Left renal cortex interstitium (tissue), 4 donors: ENCODE measurements around the gene TRPC5OS. TPM values are rescaled to one million over a fixed set of nuclear protein-coding genes. Genes with fewer than 3 reads are reported as not detected.

Experiments
- DNase-seq, 4 donors: peaks; one replicate each; pipeline ENCODE4 v3.0.0-alpha.2; 2013; ENCODE audit warnings: low read depth in 4 of 4, low spot score in 2 of 4, missing footprints in 1 of 4
- polyA plus RNA-seq, 4 donors: library from polyadenylated mRNA; unstranded; fragments of 120-200 nt; gene quantifications; one replicate each; pipeline ENCODE4 v1.2.1, GENCODE V29; 2013; ENCODE audit not compliant: insufficient read length in 4 of 4

Gene TRPC5OS
- polyA plus RNA-seq = under 1 TPM in 3 of 4 donors, not detected in 1; 0.09 to 0.17 (median 0.10) TPM

DNA sequence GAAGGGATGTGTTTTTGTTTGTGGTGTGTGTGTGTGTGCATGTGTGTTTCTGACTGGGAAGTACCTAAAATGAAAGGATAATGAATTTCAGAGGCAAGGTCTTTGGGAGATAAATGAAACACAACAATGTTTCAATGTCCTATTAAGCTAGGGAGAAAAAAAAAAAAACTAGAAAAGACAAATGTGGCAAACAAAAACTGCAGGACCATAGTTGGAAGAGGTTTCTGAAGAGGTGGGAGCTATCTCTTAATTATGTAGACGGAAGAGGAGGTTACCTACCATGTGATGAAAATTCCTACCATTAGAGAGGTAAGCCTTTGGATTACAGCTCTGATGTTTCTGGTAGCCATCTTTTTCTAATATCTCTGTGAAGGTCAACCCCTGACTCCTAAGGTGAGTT lies at the start of gene TRPC5OS:
TRPC5OS (plus strand) TSS at position 301 of the 400 bp plus-strand sequence. CDS start 25,669 bp downstream, outside the sequence.
- no peak for DNase-seq

DNA sequence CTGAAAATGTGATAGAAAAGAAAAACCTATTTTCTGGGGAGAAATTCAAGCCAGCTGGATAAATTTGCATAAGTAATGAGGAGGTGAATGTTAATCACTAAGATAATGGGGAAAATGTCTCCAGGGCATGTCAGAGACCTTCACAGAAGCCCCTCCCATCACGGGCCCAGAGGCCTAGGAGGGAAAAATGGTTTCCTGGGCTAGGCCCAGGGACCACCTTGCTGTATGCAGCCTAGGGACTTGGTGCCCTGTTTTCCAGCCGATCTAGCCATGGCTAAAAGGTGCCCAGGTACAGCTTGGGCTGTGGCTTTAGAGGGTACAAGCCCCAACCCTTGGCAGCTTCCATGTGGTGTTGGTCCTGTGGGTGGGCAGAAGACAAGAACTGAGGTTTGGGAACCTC lies 46.6 kb upstream of the TRPC5OS start:
- DNase-seq = no peak

DNA sequence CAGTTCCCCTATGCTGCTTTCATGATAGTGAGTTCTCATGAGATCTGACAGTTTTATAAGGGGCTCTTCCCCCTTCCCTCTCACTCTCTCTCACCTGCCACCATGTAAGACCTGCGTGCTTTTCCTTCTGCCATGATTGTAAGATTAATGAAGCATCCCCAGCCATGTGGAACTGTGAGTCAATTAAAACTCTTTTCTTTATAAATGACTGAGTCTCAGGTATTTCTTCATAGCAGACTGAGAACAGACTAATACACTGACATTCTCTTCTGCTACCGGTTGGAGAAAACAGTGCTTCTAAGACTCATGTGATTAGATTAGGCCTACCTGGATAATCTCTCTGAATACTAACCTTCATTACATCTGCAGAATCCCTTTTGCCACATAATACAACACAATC lies 45.4 kb upstream of the TRPC5OS start:
- DNase-seq = peak in 1 of 4 donors; percentile 6

DNA sequence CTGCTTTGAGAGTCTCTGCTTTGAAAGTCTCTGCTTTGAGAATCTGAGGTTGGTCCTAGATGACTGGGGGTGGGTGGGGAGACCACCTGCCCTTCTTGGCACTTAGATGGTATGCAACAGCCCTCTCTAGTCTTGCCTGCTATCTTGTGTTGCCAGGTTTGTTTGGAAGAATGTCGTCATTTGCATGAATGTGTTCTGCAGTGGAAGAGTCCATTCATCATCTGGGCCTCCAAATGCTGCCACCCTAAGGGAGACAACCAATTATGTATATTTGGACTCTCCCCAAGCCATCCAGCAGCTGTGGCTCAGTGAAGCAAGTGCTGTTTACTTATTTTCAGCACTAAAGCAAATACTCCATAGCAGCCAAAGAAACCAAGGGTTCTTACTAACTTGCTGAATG lies 44.6 kb upstream of the TRPC5OS start:
- no peak for DNase-seq

DNA sequence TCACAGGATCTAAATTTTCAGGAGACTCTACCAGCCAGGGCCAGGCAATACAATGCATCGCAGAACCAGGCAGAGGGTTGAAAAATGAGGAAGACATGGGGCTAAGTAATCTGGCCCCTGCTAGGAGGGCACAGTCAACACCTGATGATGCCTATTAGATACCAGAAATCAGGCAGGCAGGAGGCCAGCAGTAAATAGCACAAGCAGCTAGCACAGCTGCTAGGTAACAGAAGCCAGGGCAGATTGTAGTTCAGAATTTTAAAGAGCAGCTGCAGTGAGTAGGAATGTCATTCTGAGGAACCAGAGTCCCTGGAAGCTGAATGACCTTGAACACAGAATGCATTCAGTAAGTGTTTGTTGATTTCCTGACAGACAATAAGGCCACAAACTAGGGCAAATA lies 38.8 kb upstream of the TRPC5OS start:
- DNase-seq = no peak

DNA sequence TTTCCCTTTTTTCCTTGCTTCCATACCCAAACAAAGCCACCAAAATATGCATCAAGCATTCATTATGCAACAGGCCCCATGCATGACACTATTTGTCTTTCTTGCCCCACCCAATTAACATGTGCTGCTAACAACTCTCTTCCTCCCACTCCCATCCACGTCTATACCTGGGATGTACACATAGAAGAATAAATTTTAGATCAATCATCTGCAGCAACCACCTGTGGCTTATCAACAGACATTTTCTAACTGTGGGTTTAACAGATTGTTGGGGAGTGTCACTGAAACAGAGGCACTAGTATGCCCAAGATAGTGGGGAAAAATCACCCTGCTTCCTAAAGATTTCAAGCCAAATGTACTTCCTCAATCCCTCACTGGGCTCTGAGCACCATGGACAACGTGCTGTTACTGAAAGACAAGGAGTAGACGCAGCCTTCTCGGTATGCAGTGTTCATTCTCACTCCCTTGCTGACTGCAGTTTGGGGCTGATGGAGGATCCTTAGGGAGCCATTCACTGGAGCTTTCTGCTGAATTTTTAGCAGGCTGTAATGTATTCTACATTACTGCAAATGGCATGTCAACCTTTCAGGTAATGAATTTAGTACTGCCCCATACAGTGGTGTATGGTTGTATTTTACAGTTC lies 28.4 kb upstream of the TRPC5OS start:
- no peak for DNase-seq

DNA sequence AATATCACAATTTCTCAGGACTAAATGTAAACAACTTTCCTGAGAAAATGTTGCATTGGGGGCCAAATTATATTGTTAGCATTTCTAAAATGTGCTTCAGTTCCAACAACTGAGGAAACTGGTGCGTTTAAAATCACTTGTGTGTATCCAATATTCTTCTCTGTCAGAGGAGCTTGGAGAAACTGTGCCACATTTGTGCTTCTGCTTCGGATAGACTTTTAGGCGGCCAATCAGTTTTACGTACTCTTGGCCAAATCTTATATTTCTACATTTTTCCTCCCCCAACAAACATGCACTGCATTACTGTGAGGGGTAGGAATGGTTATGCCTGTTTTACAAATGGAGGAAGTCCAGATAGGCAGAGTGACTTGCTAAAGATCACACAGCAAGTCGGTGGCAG lies 27.4 kb upstream of the TRPC5OS start:
- DNase-seq = no peak

DNA sequence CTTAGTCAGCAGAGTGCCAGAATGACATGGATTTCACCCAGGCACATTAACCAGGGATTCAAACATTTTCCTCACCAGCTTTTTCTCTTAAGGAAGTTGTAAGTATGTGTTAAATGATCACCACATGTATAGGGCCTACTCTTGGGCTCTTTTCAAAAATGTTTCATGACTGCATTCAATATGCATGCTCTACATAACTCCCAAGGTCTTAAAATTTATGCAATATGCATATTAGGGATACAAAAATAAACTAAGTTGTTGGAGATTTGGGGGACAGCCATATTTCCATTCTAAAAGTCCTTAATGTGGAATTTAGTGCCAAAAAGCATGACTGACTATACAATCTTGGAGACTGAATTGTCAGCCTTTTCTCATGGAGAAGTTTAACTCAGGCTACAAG lies 25.0 kb upstream of the TRPC5OS start:
- no peak for DNase-seq

DNA sequence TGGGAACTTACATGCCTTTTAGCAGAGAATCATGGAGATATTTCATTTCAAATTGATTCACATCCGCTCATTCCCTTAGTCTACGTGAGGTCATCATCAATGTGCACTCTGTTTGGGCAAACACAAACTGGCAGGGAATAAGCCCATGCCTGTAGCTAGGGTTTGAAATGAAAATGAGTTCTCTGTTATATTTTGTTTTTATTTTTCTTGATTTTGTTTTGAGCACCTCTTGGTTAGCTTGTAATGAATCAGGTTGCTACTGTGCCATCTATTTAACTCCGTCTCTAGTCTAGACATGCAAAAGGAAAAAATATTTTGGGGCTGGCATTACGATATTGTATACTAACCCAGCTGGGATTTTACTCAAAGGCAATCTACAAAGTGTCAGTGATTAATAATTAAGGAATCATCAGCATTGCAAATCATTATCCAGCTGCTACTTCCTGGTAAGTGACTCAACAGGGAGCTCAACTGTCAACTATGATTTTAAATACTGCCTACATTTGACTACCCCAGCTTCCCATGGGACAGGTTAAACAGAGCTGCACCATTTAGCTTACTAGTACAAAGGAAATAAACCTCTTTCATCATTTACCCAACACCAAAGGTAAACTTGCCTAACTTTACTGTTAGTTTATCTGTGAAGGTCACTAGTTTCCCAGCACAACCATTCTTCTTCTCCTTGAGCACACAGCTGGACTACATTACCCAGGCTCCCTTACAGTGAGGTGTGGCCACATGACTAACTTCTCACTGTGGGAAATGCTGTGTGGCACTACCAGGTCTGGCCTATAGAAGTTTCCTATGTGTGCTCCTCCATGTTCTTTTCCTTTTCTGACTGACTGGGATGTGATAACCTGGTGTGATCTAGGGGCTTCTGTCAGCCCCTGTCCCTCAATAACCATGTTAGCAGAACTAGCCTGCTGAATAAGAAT lies 21.2 kb upstream of the TRPC5OS start:
- DNase-seq = no peak

DNA sequence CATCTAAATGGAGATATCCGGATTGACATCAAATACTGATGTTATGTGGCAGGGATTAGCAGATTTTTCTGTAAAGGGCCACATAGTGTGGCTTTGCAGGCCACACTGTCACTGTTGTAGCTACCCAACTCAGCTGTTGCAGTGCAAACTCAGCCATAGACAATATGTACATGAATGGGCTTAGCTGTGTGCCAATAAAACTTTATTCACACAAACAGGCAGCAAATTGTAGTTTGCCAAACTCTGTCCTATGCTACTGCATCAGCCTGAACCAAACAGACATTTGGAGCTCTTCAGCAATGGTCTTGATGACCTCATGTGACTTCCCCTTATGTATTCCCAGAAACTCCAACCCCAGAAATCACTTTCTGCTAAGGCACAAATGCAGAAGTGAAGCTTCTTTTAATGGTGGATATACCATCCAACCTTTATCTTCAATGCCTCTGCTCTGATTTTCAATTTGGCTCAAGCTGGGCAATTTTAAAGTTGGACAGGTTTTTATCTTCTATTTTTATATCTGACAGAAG lies 18.4 kb upstream of the TRPC5OS start:
- DNase-seq = no peak

DNA sequence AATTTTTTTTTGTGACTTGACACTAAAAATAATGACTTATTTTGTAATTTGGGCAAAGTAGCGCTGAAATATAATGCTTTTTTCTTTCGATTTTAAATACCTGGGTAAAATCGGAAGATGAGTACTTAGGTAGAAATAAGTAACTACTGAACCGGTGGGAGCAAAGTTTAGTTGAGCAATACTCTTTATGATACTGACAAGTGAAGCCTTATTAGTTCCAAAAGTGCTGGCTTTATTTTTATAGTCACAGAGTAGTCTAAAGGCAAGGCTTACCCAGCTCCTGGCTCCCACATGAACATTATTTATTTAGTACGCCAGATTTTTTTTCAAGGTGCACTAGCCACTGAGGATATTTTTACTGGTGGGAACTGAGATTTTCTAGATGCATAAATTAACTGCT lies 14.4 kb upstream of the TRPC5OS start:
- DNase-seq = no peak

DNA sequence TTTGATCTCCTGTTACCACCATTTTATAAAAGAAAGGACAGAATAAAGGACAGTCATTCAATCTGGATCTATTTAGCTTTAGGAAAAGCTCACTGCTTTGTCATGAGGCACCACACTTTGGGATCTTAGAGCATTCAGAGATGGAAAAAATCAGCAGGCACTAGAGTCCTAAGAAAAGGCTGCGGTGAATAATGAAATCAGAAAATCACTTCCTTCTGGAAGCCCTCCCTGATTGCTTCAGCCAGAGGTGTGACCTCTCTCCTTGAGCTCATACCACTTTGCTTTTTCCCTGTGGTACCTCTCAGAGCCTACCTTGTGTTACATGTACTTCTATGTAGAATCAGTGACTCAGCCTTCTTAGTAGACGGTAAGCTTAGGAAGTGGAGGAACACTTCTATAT lies 8.7 kb upstream of the TRPC5OS start:
- DNase-seq = no peak

DNA sequence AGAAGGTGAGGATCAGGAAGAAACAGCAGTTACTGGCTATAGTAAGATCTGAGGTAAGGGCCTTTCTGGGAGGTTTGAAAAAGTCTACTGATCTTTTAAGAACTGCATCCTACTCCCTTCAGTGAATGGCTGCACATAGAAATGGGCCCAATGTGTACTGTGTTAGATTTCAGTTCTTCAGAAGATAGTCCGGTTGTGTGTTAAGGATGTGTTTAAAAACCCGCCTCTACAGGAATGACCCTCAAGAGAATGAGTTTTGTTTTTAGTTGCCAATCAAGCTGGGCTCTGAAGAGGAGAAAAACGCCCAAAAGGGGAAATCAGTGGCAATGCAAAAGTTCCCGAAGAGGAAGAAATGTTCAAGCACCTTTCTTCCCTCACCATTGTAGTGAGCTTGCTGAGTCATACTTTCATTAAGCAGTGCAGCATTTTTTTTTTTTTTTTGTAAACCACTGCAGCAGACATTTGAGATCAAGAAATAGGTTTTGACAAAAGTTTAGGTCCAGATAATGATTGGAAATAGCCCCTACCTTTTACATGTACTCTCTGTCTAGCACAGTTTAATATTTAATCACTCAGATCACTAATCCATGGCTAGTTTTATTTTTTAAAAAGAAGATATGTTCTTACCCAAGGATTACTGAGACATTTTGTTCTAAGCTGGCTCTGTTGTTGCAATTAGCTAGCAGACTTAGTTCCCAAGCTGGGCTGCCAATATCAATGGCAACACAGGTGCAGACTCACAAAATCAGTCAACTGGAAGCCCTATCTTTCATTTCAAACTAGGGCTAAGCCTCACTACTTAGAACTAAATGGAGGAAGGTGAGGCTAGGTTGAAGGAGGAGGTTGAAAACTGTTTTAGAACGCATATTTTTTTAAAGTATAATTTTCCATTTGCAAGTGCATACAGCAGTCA lies 7.0 kb upstream of the TRPC5OS start:
- DNase-seq = no peak

DNA sequence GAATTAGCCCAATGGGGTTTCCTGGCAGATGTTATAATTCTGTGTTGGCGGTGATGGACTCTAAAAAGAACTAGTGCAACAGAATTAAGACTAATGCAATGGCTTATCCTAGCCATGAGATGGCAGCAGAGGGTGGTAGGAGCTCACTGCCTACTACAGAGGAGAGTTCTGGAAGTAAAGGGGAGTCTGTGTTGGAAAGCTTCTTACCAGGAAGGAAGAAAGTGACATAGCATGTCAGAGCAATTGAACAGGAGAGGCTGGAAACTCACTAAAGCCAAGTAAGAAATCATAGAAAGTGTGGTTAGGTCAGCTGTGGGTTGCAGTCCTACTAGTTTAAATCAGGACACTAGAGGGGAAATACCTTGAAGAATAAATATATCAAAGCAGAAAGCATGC lies 6.3 kb upstream of the TRPC5OS start:
- DNase-seq = peak in 3 of 4 donors; percentile 14 to 31 (median 20)

DNA sequence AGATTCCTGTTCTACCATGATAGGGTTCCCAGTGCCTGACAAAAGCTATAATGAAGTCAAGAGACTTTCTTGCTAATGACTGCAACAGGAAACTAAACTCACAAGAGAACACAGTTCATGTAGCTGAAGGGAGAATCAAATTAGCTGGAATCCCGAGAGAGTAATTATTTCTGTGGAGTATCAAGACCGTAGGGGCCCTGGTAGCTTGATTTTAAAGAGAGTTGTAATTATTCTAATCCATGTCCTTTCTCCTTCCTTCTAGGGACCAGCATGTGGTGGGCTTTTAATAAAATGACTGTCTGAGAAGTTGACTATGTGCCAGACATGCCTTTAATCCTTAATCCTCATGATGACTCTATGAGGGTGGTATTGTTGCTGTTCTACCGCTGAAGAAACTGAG lies 1.7 kb upstream of the TRPC5OS start:
- DNase-seq = no peak

DNA sequence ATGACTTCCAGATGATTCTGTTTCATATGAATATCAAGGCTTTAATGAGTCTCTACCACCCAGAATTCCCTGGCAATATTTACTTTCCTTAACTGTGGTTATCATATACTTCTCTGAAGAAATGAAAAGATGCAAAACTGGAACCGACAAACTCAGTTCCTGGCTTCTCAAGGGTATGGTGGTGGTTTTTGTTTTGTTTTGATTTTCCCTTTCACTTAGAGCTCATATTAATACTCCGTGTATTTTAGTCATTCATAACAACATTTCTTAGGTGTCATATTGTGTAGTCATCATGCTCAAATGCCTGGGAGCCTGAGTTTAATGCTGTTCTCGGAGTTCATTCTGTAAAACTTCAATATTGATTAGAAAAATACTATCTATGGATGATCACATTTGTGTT lies 665 bp downstream of the TRPC5OS start:
- no peak for DNase-seq

DNA sequence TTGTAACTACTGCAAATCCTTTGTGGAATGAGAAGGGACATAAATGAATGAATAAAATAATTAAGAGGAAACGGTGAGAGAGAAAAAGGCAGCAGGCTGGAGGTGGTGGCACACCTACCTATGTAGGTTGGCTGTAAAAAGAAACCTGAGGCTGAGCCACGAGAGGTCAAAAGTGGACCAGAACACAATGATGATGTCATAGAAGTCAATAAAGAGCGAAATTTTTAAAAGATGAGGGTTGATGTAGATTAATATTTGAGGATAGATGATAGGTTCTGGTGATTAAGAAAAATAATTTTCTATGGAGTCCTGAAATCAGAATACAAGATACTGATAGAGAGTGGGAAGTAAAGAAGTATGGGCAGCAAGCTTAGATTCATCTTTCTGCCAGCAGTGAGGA lies 1.7 kb downstream of the TRPC5OS start:
- no peak for DNase-seq

DNA sequence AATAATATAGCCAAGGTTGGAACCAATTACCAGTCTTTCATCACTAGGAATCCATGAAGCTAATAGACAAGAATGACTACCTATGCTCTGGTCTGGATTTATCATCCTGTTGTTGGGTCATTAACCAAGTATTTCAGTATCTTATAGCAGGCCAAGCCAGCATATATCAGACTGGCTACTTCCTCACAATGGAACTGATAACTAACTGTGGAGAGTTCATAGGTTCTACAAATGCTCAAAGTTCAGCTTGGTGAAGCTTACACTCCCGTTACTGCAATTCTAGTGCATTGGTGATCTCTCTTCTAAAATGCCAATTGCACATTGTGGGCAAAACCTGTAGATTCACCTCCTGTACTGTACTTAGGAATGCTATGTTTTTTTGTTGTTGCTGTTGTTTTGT lies 4.8 kb downstream of the TRPC5OS start:
- DNase-seq = no peak

DNA sequence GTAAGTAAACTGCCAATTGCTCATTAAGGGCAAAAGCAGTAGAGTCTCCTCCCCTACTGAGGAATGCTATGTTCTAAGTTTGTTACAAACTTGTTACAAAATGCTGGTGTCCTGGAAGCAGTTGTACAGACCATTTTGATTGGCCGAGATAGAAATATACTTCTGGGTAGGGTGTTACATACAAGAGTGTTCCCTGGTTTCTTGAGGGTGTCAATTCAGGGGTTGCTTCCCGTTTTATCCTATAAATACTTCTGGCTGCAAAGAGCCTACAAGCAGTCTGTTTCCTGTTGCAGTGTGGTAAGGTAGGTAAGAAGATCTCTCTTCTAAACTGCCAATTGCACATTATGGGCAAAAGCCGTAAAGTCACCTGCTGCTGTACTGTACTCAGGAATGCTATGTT lies 5.7 kb downstream of the TRPC5OS start:
- no peak for DNase-seq

DNA sequence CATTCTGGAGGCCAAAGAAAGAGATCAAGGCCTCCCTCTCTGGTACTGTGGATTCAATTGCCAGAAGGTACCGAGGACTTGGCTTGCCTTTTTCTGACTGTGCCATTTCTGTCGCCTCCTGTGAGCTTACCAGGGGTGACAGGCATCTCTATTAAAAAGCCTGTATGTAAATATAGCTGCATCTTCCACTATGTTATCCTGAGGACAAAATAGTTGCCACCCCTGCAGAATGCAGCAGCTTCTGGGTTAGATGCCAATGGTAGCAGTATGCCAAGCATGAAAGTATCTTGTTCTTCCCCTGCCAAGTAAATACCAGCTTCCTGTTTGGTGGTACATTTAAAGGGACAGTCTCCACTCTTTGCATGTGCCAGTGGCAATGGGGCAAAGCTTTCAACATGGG lies 10.7 kb downstream of the TRPC5OS start:
- DNase-seq = no peak

DNA sequence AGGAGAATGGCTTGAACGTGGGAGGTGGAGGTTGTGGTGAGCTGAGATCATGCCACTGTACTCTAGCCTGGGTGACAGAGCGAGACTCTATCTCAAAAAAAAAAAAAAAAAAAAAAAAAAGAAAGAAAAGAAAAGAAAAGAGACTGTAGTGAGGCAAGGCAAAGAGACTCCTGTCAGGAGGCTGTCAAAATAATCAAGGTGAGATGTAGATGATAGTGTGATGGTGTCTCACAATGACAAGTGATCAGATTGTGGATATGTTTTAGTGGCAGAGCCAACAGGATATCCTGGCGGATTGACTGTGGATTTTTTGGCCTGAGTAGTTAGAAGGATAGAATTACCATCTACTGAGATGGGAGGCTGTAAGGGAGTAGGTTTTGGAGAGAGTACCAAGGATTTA lies 12.6 kb downstream of the TRPC5OS start:
- DNase-seq = no peak
